GM12878 (cell line): ENCODE measurements around the gene AGTRAP. TPM values are rescaled to one million over a fixed set of nuclear protein-coding genes. Genes with fewer than 3 reads are reported as not detected.

Experiments used
- ATAC-seq: fragments of 200-7000 bp; cut with Tn5 transposase; 3 replicates; pipeline ENCODE4 v1.9.1; 2020; ENCODE audit warnings: mild to moderate bottlenecking, moderate library complexity
- BruUV-seq: library from RNA; stranded (reverse); fragments of 400-500 nt; replicated peaks from 2 replicates; lab custom pipeline; 2021; lab: Mats Ljungman, UMichigan
- CTCF ChIA-PET: fragments of 300-600 bp; sonication (Branson Sonifier 250); formaldehyde crosslinking; extraction: SDS; loops from one replicate; lab custom pipeline; 2021; ENCODE audit warnings: inconsistent platforms; lab: Yijun Ruan, JAX
- POLR2A ChIA-PET: fragments of 350-600 bp; formaldehyde crosslinking; extraction: SDS; loops from one replicate; lab custom pipeline; 2021; ENCODE audit warnings: inconsistent platforms; lab: Charles Lee
- RAD21 ChIA-PET: fragments of 300-600 bp; sonication (Branson Sonifier 250); formaldehyde crosslinking; loops from one replicate; lab custom pipeline; 2023; ENCODE audit warnings: antibody characterized with exemption; ENCODE audit not compliant: unreplicated experiment; lab: Charles Lee
- SMC1A ChIA-PET: fragments of 300-600 bp; sonication (Branson Sonifier 250); formaldehyde crosslinking; loops from one replicate; lab custom pipeline; 2023; ENCODE audit not compliant: unreplicated experiment, uncharacterized antibody; lab: Charles Lee
- DNase-seq: peaks from one replicate; pipeline ENCODE4 v3.0.0-alpha.2; 2011; ENCODE audit warnings: low read depth, low spot score
- FAIRE-seq: peaks from 3 replicates; lab custom pipeline; 2011; peaks lifted over from hg19 to GRCh38; lab: Jason Lieb, UNC
- H2AFZ ChIP-seq: 2 replicates; pipeline ENCODE4 v1.6.0; 2011; ENCODE audit warnings: low read depth, low read length, control low read depth; ENCODE audit not compliant: control insufficient read depth
- H3K27ac ChIP-seq: 2 replicates; pipeline ENCODE4 v1.5.1; 2011; ENCODE audit warnings: control low read depth; ENCODE audit not compliant: control insufficient read depth, insufficient read depth
- H3K27me3 ChIP-seq, 2 experiments: replicated peaks in 1 of 2; 2 replicates each; pipeline versions ENCODE4 v1.6.0 to v1.6.1; 2011; ENCODE audit warnings: low read length in 1 of 2; ENCODE audit not compliant: control insufficient read depth in 2 of 2, insufficient read depth in 2 of 2
- H3K36me3 ChIP-seq, 2 experiments: 2 replicates each; pipeline ENCODE4 v1.5.1; 2011; ENCODE audit warnings: low read length in 1 of 2; ENCODE audit not compliant: control insufficient read depth in 2 of 2, insufficient read depth in 2 of 2
- H3K4me1 ChIP-seq: 2 replicates; pipeline ENCODE4 v1.6.1; 2011; ENCODE audit warnings: mild to moderate bottlenecking, low read length, moderate library complexity, mixed read lengths; ENCODE audit not compliant: control insufficient read depth, insufficient read depth
- H3K4me2 ChIP-seq: 2 replicates; pipeline ENCODE4 v1.6.0; 2011; ENCODE audit warnings: control low read depth; ENCODE audit not compliant: control insufficient read depth, insufficient read depth
- H3K4me3 ChIP-seq: fragments of 200-600 bp; sonication (generic); 2 replicates; pipeline ENCODE4 v1.5.1; 2016
- H3K79me2 ChIP-seq: 2 replicates; pipeline ENCODE4 v1.6.0; 2011; ENCODE audit warnings: low read length; ENCODE audit not compliant: control insufficient read depth, insufficient read depth
- H3K9ac ChIP-seq: 2 replicates; pipeline ENCODE4 v1.8.0; 2011; ENCODE audit warnings: low read length, control low read depth, mixed read lengths; ENCODE audit not compliant: control insufficient read depth, insufficient read depth
- H3K9me3 ChIP-seq: replicated peaks from 3 replicates; pipeline ENCODE4 v1.5.1; 2011; ENCODE audit warnings: mild to moderate bottlenecking, low read length; ENCODE audit not compliant: control insufficient read depth, insufficient read depth
- H4K20me1 ChIP-seq: 2 replicates; pipeline ENCODE4 v1.6.0; 2011; ENCODE audit not compliant: control insufficient read depth, insufficient read depth
- CREM ChIP-seq: IDR thresholded peaks from 2 replicates; pipeline ENCODE4 v1.6.1; 2014; ENCODE audit warnings: antibody characterized with exemption, low read depth
- E2F4 ChIP-seq: IDR thresholded peaks from 2 replicates; pipeline ENCODE4 v1.6.1; 2012; ENCODE audit warnings: low read depth, low read length, improper control_type of control experiment
- ELK1 ChIP-seq: IDR thresholded peaks from 2 replicates; pipeline ENCODE4 v1.6.1; 2012; ENCODE audit warnings: low read depth, low read length, improper control_type of control experiment
- GABPA ChIP-seq: IDR thresholded peaks from 2 replicates; pipeline ENCODE4 v1.6.1; 2014; ENCODE audit warnings: antibody characterized with exemption, low read depth, mild to moderate bottlenecking, inconsistent platforms
- IKZF2 ChIP-seq, 2 experiments: fragments of 450-650 bp; IDR thresholded peaks; 2 replicates each; pipeline ENCODE4 v1.6.1; 2017; ENCODE audit warnings: mild to moderate bottlenecking in 2 of 2, moderate library complexity in 2 of 2
- MAX ChIP-seq: IDR thresholded peaks from 2 replicates; pipeline ENCODE4 v1.6.1; 2012; ENCODE audit warnings: low read depth, low read length, improper control_type of control experiment
- PBX3 ChIP-seq: IDR thresholded peaks from 2 replicates; pipeline ENCODE4 v1.6.1; 2011; ENCODE audit warnings: mild to moderate bottlenecking, low read depth, low read length, moderate library complexity; ENCODE audit not compliant: insufficient replicate concordance
- POU2F2 ChIP-seq: IDR thresholded peaks from 3 replicates; pipeline ENCODE4 v1.6.1; 2011; ENCODE audit warnings: low read depth, mild to moderate bottlenecking, low read length, borderline replicate concordance
- REST ChIP-seq: IDR thresholded peaks from 2 replicates; pipeline ENCODE4 v1.6.1; 2012; ENCODE audit warnings: mild to moderate bottlenecking, low read depth, low read length
- RUNX3 ChIP-seq: IDR thresholded peaks from 2 replicates; pipeline ENCODE4 v1.6.1; 2012; ENCODE audit warnings: low read length, inconsistent platforms
- SMC3 ChIP-seq: IDR thresholded peaks from 2 replicates; pipeline ENCODE4 v1.6.1; 2011; ENCODE audit warnings: low read length, improper control_type of control experiment, borderline replicate concordance
- WRNIP1 ChIP-seq: IDR thresholded peaks from 2 replicates; pipeline ENCODE4 v1.6.1; 2011; ENCODE audit warnings: low read depth, low read length, improper control_type of control experiment, borderline replicate concordance
- YBX1 ChIP-seq: fragments of 450-650 bp; IDR thresholded peaks from 2 replicates; pipeline ENCODE4 v1.6.1; 2016; ENCODE audit warnings: antibody characterized with exemption
- WGBS: methylation state at CpG from one replicate; pipeline ENCODE4 v1.1.6; 2016; ENCODE audit warnings: low lambda C conversion rate; ENCODE audit not compliant: insufficient replicate concordance, insufficient coverage; ENCODE audit errors: missing lambda C conversion rate; 5-methylcytosine and 5-hydroxymethylcytosine counted together
- in situ Hi-C: fragments of 300-500 bp; cut with MboI; formaldehyde crosslinking; loops from 9 replicates; pipeline ENCODE4 v1.14.3; 2018; ENCODE audit warnings: mixed read lengths
- intact Hi-C: fragments of 100-400 bp; cut with micrococcal nuclease; formaldehyde crosslinking; loops from one replicate; pipeline ENCODE4 v1.14.2; 2022; ENCODE audit not compliant: unreplicated experiment
- polyA plus RNA-seq, 11 experiments: library from polyadenylated mRNA; depleted of rRNA in 4 of 11; unstranded in 6 of 11; stranded (reverse) in 5 of 11; fragments of >200 nt; fragmentation: Nextera tagmentation in 4 of 11; fragmentation: Illumina TruSeq in 1 of 11; extraction: Ambion mirVana in 4 of 11; extraction: Trizol in 1 of 11; gene quantifications; 1 replicate in 1 of 11; 2 replicates in 10 of 11; pipeline versions ENCODE4 v1.2.1 to v1.2.3, GENCODE V29; 2011 to 2016; ENCODE audit warnings: inconsistent platforms in 2 of 11, missing spikeins in 2 of 11, low read depth in 1 of 11
- total RNA-seq, 4 experiments: library from RNA; depleted of rRNA in 3 of 4; stranded (reverse); fragments of >200 nt in 3 of 4; fragmentation: Illumina TruSeq in 1 of 4; extraction: Trizol in 1 of 4; gene quantifications; 2 replicates each; pipeline versions ENCODE4 v1.2.1 to v1.2.3, GENCODE V29; 2013 to 2021

Gene AGTRAP
- total and polyA plus RNA-seq, 10 of the 15 experiments (the other 5 are each of a cell fraction or from before 2014, with no cell fraction given), result 3.0 to 17.4 (median 10.2) TPM

GRCh38 chr1:11749203-11749689, 13.3 kb downstream of the AGTRAP start (continued):
- TF ChIP-seq POU2F2 (no peak), SMC3 (peak; percentile 55; the same call in 1 of the 2 replicates), GABPA (no peak), IKZF2 (IDR thresholded peaks at IDR 0.05) (no peak), MAX (no peak), RUNX3 (0 out of 2 replicates have a peak, but pooled peaks have one; percentile 16), E2F4 (no peak), WRNIP1 (no peak)

GRCh38 chr1:11749996-11750395, 14.1 kb downstream of the AGTRAP start:
- Histone ChIP-seq H3K4me1 (0 out of 2 replicates have a peak, but pooled peaks cover 4% of the 10 kb centered on the region), H3K36me3 (no peaks in the 10 kb centered on the region), H3K79me2 (no peaks in the 10 kb centered on the region), H3K9ac (no peak overlapping the region), H3K4me2 (no peak overlapping the region), H3K27me3 (no peaks in the 10 kb centered on the region), H3K4me3 (no peak overlapping the region), H3K27ac (no peak overlapping the region), H3K9me3 (no peaks in the 10 kb centered on the region), H2AFZ (no peak overlapping the region), H4K20me1 (no peaks in the 10 kb centered on the region)
- 65% methylated on average over 15 of the region's 15 CpGs for WGBS
- intact Hi-C loops (loop anchor here (1.0 kb wide), 1 partner anchor 100 kb away; no protein-coding TSS in a partner anchor), in situ Hi-C loops (no loop called here)
- no peak for FAIRE-seq
- no TSS peak for BruUV-seq
- DNase-seq, result no peak
- ChIA-PET SMC1A (no interaction called here), POLR2A (no interaction called here), CTCF (interaction anchor here (0.6 to 1.2 kb wide), 3 partner anchors 107 to 542 kb away, joined by 3 read pairs; no protein-coding TSS in a partner anchor), RAD21 (interaction anchor here (0.5 kb wide), 1 partner anchor 56 kb away, joined by 3 read pairs; the partner anchor contains the start of genes CLCN6 and MTHFR)
- no peak for ATAC-seq
- TF ChIP-seq CREM (no peak), ELK1 (no peak), PBX3 (no peak), YBX1 (no peak), REST (no peak)
